ENCODE measurements around the gene RBM6. TPM values are rescaled to one million over a fixed set of nuclear protein-coding genes. Genes with fewer than 3 reads are reported as not detected.
A peak's percentile ranks its signal among the peaks of the same experiment; 100 is the strongest.

Gene RBM6, protein sequence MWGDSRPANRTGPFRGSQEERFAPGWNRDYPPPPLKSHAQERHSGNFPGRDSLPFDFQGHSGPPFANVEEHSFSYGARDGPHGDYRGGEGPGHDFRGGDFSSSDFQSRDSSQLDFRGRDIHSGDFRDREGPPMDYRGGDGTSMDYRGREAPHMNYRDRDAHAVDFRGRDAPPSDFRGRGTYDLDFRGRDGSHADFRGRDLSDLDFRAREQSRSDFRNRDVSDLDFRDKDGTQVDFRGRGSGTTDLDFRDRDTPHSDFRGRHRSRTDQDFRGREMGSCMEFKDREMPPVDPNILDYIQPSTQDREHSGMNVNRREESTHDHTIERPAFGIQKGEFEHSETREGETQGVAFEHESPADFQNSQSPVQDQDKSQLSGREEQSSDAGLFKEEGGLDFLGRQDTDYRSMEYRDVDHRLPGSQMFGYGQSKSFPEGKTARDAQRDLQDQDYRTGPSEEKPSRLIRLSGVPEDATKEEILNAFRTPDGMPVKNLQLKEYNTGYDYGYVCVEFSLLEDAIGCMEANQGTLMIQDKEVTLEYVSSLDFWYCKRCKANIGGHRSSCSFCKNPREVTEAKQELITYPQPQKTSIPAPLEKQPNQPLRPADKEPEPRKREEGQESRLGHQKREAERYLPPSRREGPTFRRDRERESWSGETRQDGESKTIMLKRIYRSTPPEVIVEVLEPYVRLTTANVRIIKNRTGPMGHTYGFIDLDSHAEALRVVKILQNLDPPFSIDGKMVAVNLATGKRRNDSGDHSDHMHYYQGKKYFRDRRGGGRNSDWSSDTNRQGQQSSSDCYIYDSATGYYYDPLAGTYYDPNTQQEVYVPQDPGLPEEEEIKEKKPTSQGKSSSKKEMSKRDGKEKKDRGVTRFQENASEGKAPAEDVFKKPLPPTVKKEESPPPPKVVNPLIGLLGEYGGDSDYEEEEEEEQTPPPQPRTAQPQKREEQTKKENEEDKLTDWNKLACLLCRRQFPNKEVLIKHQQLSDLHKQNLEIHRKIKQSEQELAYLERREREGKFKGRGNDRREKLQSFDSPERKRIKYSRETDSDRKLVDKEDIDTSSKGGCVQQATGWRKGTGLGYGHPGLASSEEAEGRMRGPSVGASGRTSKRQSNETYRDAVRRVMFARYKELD
- polyA plus RNA-seq (2011; rRNA removed) (33.4 and 46.6 TPM in 2 replicates), polyA minus RNA-seq (2011; rRNA and poly(A)+ RNA removed) (13.9 and 17.0 TPM in 2 replicates)

DNA sequence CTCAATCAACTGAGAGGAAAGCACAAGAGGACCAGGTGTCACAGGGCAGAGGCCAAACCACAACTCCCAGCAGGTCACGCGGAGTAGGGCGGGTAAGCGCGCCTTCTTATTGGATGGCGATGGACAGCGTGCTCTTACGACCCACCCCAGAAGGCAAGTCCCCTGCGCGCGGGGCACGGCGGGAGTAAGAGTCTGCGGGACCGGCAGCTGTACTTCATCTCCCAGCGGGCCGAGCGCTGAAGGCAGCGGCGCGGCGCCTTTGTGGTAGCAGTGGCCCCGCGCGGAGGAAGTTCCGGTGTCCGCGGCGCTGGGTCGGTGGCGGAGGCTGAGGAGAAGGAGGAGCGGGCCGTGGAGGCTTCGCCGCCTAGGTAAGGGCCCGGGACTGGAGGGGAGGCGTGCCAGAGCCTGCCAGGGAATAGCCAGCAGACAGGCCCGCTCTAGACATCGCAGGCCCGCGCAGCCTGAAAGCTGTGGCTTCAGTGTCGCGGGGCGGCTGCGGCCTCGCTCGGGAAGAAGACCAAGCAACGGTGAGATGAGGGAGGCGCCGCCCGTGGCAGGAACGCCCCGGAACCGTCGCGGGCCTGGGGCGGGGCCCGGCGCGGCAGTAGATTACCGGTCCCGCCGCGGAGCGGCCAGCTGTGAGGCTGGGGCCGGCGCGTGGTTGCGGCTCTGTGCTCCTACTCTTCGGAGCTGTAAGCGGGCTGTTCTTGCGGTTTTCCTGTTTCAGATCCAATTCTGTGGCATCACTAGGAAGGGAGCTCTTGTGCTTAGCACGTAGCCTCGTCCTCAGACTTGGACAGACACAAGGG is at the start of gene RBM6:
Gene RBM6, plus strand, starts transcription at position 293 of the 809 bp plus-strand sequence. CDS start 22,492 bp downstream, outside the sequence.
- TF ChIP-seq, protein P1, sequence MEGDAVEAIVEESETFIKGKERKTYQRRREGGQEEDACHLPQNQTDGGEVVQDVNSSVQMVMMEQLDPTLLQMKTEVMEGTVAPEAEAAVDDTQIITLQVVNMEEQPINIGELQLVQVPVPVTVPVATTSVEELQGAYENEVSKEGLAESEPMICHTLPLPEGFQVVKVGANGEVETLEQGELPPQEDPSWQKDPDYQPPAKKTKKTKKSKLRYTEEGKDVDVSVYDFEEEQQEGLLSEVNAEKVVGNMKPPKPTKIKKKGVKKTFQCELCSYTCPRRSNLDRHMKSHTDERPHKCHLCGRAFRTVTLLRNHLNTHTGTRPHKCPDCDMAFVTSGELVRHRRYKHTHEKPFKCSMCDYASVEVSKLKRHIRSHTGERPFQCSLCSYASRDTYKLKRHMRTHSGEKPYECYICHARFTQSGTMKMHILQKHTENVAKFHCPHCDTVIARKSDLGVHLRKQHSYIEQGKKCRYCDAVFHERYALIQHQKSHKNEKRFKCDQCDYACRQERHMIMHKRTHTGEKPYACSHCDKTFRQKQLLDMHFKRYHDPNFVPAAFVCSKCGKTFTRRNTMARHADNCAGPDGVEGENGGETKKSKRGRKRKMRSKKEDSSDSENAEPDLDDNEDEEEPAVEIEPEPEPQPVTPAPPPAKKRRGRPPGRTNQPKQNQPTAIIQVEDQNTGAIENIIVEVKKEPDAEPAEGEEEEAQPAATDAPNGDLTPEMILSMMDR (IDR thresholded peaks at IDR 0.05; ENCODE audit: insufficient read depth, low read depth, low read length): no peak
- no peaks in the 10 kb centered on the region for H3K36me3 ChIP-seq (ENCODE audit: control insufficient read depth, insufficient read depth, low read length)
- H3K4me3 ChIP-seq (ENCODE audit: low read depth, low read length): peak within 1 kb of the TSS; percentile 92
- POLR2A ChIA-PET: interaction anchor here (0.6 to 1.6 kb wide), 2 partner anchors 9 to 10 kb away, joined by 3 to 9 read pairs; partner anchors contain the start of gene MON1A
- H3K27me3 ChIP-seq (ENCODE audit: control insufficient read depth, insufficient read depth, low read length): no peaks in the 10 kb centered on the region
- CTCF ChIA-PET: interaction anchor here (0.7 to 1.7 kb wide), 3 partner anchors 10 to 101 kb away, joined by 4 to 6 read pairs (median 5); partner anchors contain the start of gene MON1A
- peak; percentile 85 for DNase-seq (ENCODE audit: low read depth)

DNA sequence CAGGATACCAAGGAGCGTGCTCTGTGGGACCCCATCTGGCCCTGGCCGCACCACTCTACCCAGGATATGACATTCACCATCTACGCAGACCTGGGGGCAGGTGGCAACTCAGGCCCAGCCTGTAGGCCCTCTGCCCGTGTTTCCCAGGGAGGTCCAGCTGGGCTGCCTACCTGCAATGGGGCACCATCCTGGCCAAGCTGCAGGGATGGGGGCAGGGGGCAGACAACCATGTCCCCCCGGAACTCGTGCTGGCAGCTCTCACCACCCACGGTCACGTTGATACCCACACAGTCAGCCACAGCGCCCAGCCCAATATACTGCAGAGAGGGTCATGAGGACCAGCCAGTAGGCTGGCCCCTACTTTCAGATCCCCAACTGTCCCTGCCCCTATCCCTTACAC is 44.2 kb upstream of the RBM6 start:
- no peak overlapping the region for H3K4me3 ChIP-seq (ENCODE audit: low read depth, low read length)
- H3K27me3 ChIP-seq (ENCODE audit: control insufficient read depth, insufficient read depth, low read length): no peaks in the 10 kb centered on the region
- ChIA-PET CTCF (interaction anchor here (1.1 kb wide), 1 partner anchor 10 kb away, joined by 4 read pairs; no protein-coding TSS in a partner anchor), POLR2A (no interaction called here)
- TF ChIP-seq, protein P1 (IDR thresholded peaks at IDR 0.05; ENCODE audit: insufficient read depth, low read depth, low read length): no peak
- no peaks in the 10 kb centered on the region for H3K36me3 ChIP-seq (ENCODE audit: control insufficient read depth, insufficient read depth, low read length)
- DNase-seq (ENCODE audit: low read depth): no peak

DNA sequence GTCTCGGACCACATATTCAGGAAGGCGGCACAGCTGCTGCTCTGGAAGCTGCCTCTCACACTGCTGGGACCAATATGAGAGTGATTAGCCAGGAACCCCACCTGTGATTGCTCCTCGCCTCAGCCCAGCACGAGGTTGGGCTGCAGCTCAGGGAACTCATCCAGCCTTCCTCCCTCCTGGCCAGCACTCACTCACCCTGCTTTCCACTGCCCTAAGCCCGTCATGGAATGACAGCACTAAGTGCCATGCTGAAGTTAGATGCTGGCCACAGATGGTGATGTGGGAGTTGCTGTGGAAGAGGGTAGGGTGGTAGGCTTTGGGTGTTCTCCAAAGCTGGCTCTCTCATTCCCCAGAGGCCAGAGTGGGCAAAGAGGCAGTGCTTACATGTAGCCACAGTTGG is 43.6 kb upstream of the RBM6 start:
- TF ChIP-seq, protein P1 (IDR thresholded peaks at IDR 0.05; ENCODE audit: insufficient read depth, low read depth, low read length): no peak
- H3K36me3 ChIP-seq (ENCODE audit: control insufficient read depth, insufficient read depth, low read length): no peaks in the 10 kb centered on the region
- POLR2A ChIA-PET: no interaction called here
- H3K27me3 ChIP-seq (ENCODE audit: control insufficient read depth, insufficient read depth, low read length): no peaks in the 10 kb centered on the region
- no peak overlapping the region for H3K4me3 ChIP-seq (ENCODE audit: low read depth, low read length)
- DNase-seq (ENCODE audit: low read depth): no peak
- CTCF ChIA-PET: no interaction called here

DNA sequence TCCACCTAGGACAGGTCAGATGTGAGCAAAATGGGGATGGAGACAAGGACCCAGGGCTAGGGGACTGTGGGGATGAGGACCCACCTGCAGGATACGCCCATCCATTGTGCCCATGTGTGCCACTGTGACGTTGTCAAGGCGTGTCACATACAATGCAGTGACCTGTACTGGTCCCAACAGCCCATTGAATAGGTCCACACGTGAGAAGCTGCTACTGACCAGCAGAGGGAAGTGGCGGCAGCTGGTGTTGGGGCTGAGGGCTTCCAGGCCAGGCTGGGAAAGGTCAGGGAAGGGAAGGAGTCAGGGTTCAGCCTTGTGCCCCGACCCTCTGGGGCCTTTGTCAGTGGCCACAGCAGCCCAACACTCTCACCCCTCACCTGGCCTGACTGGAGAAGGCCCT is 41.0 kb upstream of the RBM6 start:
- Histone ChIP-seq H3K4me3 (ENCODE audit: low read depth, low read length) (no peak overlapping the region), H3K27me3 (ENCODE audit: control insufficient read depth, insufficient read depth, low read length) (no peaks in the 10 kb centered on the region), H3K36me3 (ENCODE audit: control insufficient read depth, insufficient read depth, low read length) (no peaks in the 10 kb centered on the region)
- POLR2A ChIA-PET: no interaction called here
- DNase-seq (ENCODE audit: low read depth): no peak
- TF ChIP-seq, protein P1 (IDR thresholded peaks at IDR 0.05; ENCODE audit: insufficient read depth, low read depth, low read length): no peak
- CTCF ChIA-PET: interaction anchor here (1.7 kb wide), 1 partner anchor 16 kb away, joined by 3 read pairs; no protein-coding TSS in a partner anchor

All from BJ (cell line).